Panc1 (cell line): ENCODE data around the gene FBXO31. TPM values are rescaled to one million over a fixed set of nuclear protein-coding genes. Genes with fewer than 3 reads are reported as not detected.

Experiments
- ATAC-seq: fragments of 200-7000 bp; cut with Tn5 transposase; 2 replicates; pipeline ENCODE4 v1.9.1; 2020; ENCODE audit warnings: mild to moderate bottlenecking, moderate library complexity
- BruUV-seq: library from RNA; stranded (reverse); fragments of 400-500 nt; replicated peaks from 2 replicates; lab custom pipeline; 2021; lab: Mats Ljungman, UMichigan
- CTCF ChIA-PET: fragments of 300-600 bp; sonication (Branson Sonifier 250); formaldehyde crosslinking; loops from one replicate; lab custom pipeline; 2022; ENCODE audit warnings: antibody characterized with exemption; lab: Charles Lee
- POLR2A ChIA-PET: fragments of 300-600 bp; sonication (Branson Sonifier 250); formaldehyde crosslinking; loops from one replicate; lab custom pipeline; 2022; ENCODE audit warnings: antibody characterized with exemption; lab: Charles Lee
- DNase-seq: peaks from one replicate; pipeline ENCODE4 v3.0.0-alpha.2; 2010; ENCODE audit warnings: low read depth, low spot score
- H3K27ac ChIP-seq: 2 replicates; pipeline ENCODE4 v1.5.1; 2011; ENCODE audit warnings: mild to moderate bottlenecking, low read length, inconsistent platforms
- H3K27me3 ChIP-seq: fragments of 200-500 bp; sonication (Bioruptor generic); 2 replicates; pipeline ENCODE4 v1.6.0; 2014; ENCODE audit warnings: low read length, inconsistent platforms; ENCODE audit not compliant: control insufficient read depth, insufficient read depth
- H3K36me3 ChIP-seq: fragments of 200-500 bp; sonication (Bioruptor generic); 2 replicates; pipeline ENCODE4 v1.5.1; 2014; ENCODE audit warnings: inconsistent platforms, mild to moderate bottlenecking, low read length, moderate library complexity; ENCODE audit not compliant: control insufficient read depth, insufficient read depth
- H3K4me1 ChIP-seq: 2 replicates; pipeline ENCODE4 v1.5.1; 2011; ENCODE audit warnings: inconsistent platforms, mild to moderate bottlenecking, low read length, moderate library complexity; ENCODE audit not compliant: control insufficient read depth, insufficient read depth
- H3K4me3 ChIP-seq, 2 experiments: 2 replicates each; pipeline ENCODE4 v1.5.1; 2011 to 2012; ENCODE audit warnings: low read depth in 2 of 2, low read length in 2 of 2, mild to moderate bottlenecking in 2 of 2, inconsistent platforms in 1 of 2, moderate library complexity in 1 of 2
- H3K9me3 ChIP-seq: fragments of 200-500 bp; sonication (Bioruptor generic); 2 replicates; pipeline ENCODE4 v1.5.1; 2014; ENCODE audit warnings: low read depth, mild to moderate bottlenecking, inconsistent platforms, low read length, moderate library complexity; ENCODE audit not compliant: control insufficient read depth, insufficient read depth
- CTCF ChIP-seq: fragments of 450-650 bp; IDR thresholded peaks from 2 replicates; pipeline ENCODE4 v1.5.1; 2017; ENCODE audit warnings: mild to moderate bottlenecking
- SIN3A ChIP-seq: IDR thresholded peaks from 2 replicates; pipeline ENCODE4 v1.6.1; 2012; ENCODE audit warnings: low read depth, mild to moderate bottlenecking, low read length, moderate library complexity, borderline replicate concordance; ENCODE audit not compliant: insufficient read depth
- in situ Hi-C: cut with HindIII; loops from 2 replicates; pipeline ENCODE4 v1.10.0; 2016; ENCODE audit warnings: low sequenced_read_pairs, low pct_unique_long_range_greater_than_20kb
- intact Hi-C: fragments of 100-400 bp; cut with micrococcal nuclease; formaldehyde crosslinking; loops from one replicate; pipeline ENCODE4 v1.10.0; 2022; ENCODE audit not compliant: unreplicated experiment
- total RNA-seq: library from RNA; stranded (reverse); gene quantifications from one replicate; pipeline ENCODE4 v1.2.1, GENCODE V29; 2021; ENCODE audit not compliant: unreplicated experiment

FBXO31 gene
- total RNA-seq, 1 experiment from 2014 or later: 22.4 TPM

GRCh38 chr16:87278191-87279093 is 105.1 kb downstream of the FBXO31 start:
- Histone ChIP-seq H3K27ac (no peak overlapping the region), H3K36me3 (no peaks in the 10 kb centered on the region), H3K4me1 (no peaks in the 10 kb centered on the region; the same call in 1 of the 2 replicates), H3K9me3 (no peaks in the 10 kb centered on the region), H3K27me3 (no peaks in the 10 kb centered on the region), H3K4me3 (0 out of 4 replicates have a peak overlapping the region, but pooled peaks of 1 of the 2 experiments have one; percentile 11)
- TF ChIP-seq SIN3A (no peak), CTCF (peak; percentile 86)
- ChIA-PET CTCF (interaction anchor here (0.5 to 1.5 kb wide), 5 partner anchors 9 to 77 kb away, joined by 3 to 9 read pairs (median 5); no protein-coding TSS in a partner anchor), POLR2A (no interaction called here)
- in situ Hi-C loops (no loop called here), intact Hi-C loops (loop anchor here (2.0 to 5.0 kb wide), 2 partner anchors 76 to 716 kb away; no protein-coding TSS in a partner anchor)
- DNase-seq (peak; percentile 24), ATAC-seq (peak; percentile 98)
- no TSS peak for BruUV-seq

Other genes with a start within 250 kb of the FBXO31 start
- gene C16orf95, start 66.4 kb downstream of the FBXO31 start, total RNA-seq: 6.0 TPM
- gene MAP1LC3B, start 8.6 kb upstream of the FBXO31 start, total RNA-seq: 75.2 TPM
- 35.0 TPM for gene ZCCHC14, start 109.2 kb upstream of the FBXO31 start, total RNA-seq
- 1.2 TPM for gene JPH3, start 218.7 kb upstream of the FBXO31 start, total RNA-seq